Measurements from ENCODE around the gene FXR2. TPM values are rescaled to one million over a fixed set of nuclear protein-coding genes. Genes with fewer than 3 reads are reported as not detected.

FXR2 gene
- total and polyA plus RNA-seq, 9 of the 15 experiments (the other 6 are each of a cell fraction or from before 2014, with no cell fraction given), result 2.0 to 49.3 (median 24.5) TPM

GRCh38 chr17:7656958-7657609, 42.4 kb upstream of the FXR2 start:
- FAIRE-seq, result no peak
- POLR2A ChIA-PET, result interaction anchor here (0.6 to 1.1 kb wide), 3 partner anchors 10 to 29 kb away, joined by 3 read pairs; no protein-coding TSS in a partner anchor
- CTCF ChIA-PET (ENCODE audit: low intra/inter-chr PET ratio), result no interaction called here
- WGBS (ENCODE audit: insufficient coverage, low coverage, missing lambda C conversion rate), result 68% methylated on average over 8 of the region's 10 CpGs
- Histone ChIP-seq H3K27me3 (ENCODE audit: control insufficient read depth in 2 of 2, insufficient read depth in 2 of 2, low read length in 2 of 2) (no peaks in the 10 kb centered on the region), H3K27ac (ENCODE audit: extremely low read depth, low read depth, low read length) (no peak overlapping the region), H3K36me3 (ENCODE audit: control insufficient read depth, insufficient read depth, low read length) (no peaks in the 10 kb centered on the region), H3K9me1 (ENCODE audit: control insufficient read depth, insufficient read depth, low read length) (no peaks in the 10 kb centered on the region), H3K9ac (ENCODE audit: insufficient read depth in 1 of 2, low read depth in 2 of 2, low read length in 2 of 2) (peak overlapping the region in 1 of 2 experiments; percentile 17; a peak in 1 of 4 replicates), H3K79me2 (ENCODE audit: control insufficient read depth, insufficient read depth, low read length) (no peaks in the 10 kb centered on the region), H3K9me3 (replicated peaks; ENCODE audit: control insufficient read depth, insufficient read depth, low read depth, low read length) (no peaks in the 10 kb centered on the region), H3K4me1 (replicated peaks in 1 of 2; ENCODE audit: control insufficient read depth in 2 of 2, insufficient read depth in 2 of 2, low read length in 2 of 2) (peaks cover 0 to 8% of the 10 kb centered on the region in 2 experiments; a peak in 3 of 5 replicates), H2AFZ (ENCODE audit: low read depth, low read length) (no peak overlapping the region), H3K4me2 (ENCODE audit: insufficient read depth, low read length) (no peak overlapping the region), H4K20me1 (replicated peaks; ENCODE audit: control insufficient read depth, insufficient read depth, low read length) (no peaks in the 10 kb centered on the region; the same call in 1 of the 2 replicates), H3K4me3 (no peak overlapping the region)
- no peak for ATAC-seq
- in situ Hi-C loops (cut with MboI) (no loop called here), intact Hi-C loops (cut with micrococcal nuclease) (no loop called here)
- peak in 1 of 4 experiments; percentile 3 for DNase-seq (ENCODE audit: extremely low read depth in 1 of 4, low spot score in 3 of 4)
- BruUV-seq (replicated peaks), result no TSS peak
- TF ChIP-seq CBX2 (IDR thresholded peaks at IDR 0.05; ENCODE audit: insufficient read depth, low read length, poor library complexity, severe bottlenecking), result no peak
- TF ChIP-seq TCFL5 (CRISPR knock-in tag; conservative IDR thresholded peaks at IDR 0.05), result no peak
- TF ChIP-seq, protein P1, sequence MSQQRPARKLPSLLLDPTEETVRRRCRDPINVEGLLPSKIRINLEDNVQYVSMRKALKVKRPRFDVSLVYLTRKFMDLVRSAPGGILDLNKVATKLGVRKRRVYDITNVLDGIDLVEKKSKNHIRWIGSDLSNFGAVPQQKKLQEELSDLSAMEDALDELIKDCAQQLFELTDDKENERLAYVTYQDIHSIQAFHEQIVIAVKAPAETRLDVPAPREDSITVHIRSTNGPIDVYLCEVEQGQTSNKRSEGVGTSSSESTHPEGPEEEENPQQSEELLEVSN (IDR thresholded peaks at IDR 0.05; ENCODE audit: borderline replicate concordance in 1 of 2, extremely low read depth in 1 of 2, insufficient read depth in 1 of 2, insufficient read length in 1 of 2, low read depth in 1 of 2, low read length in 1 of 2, poor library complexity in 1 of 2, severe bottlenecking in 1 of 2), result no peak
- no peak for TF ChIP-seq CREB1 (IDR thresholded peaks at IDR 0.05)
- no peak for TF ChIP-seq CREB1 (CRISPR knock-in tag; IDR thresholded peaks at IDR 0.05)
- no peak for TF ChIP-seq TAF9B (IDR thresholded peaks at IDR 0.05; ENCODE audit: partially characterized antibody)
- TF ChIP-seq U2AF2 (optimal IDR thresholded peaks at IDR 0.05; ENCODE audit: low read depth, low read length), result no peak
- TF ChIP-seq, protein P2, sequence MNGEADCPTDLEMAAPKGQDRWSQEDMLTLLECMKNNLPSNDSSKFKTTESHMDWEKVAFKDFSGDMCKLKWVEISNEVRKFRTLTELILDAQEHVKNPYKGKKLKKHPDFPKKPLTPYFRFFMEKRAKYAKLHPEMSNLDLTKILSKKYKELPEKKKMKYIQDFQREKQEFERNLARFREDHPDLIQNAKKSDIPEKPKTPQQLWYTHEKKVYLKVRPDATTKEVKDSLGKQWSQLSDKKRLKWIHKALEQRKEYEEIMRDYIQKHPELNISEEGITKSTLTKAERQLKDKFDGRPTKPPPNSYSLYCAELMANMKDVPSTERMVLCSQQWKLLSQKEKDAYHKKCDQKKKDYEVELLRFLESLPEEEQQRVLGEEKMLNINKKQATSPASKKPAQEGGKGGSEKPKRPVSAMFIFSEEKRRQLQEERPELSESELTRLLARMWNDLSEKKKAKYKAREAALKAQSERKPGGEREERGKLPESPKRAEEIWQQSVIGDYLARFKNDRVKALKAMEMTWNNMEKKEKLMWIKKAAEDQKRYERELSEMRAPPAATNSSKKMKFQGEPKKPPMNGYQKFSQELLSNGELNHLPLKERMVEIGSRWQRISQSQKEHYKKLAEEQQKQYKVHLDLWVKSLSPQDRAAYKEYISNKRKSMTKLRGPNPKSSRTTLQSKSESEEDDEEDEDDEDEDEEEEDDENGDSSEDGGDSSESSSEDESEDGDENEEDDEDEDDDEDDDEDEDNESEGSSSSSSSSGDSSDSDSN (IDR thresholded peaks at IDR 0.05; ENCODE audit: borderline replicate concordance in 1 of 2, low read depth in 2 of 2, low read length in 2 of 2), result no peak
- TF ChIP-seq SLC30A9 (CRISPR knock-in tag; IDR thresholded peaks at IDR 0.05), result no peak
- no peak for TF ChIP-seq TAF7 (tag; IDR thresholded peaks at IDR 0.05)
- TF ChIP-seq THRA (IDR thresholded peaks at IDR 0.05), result no peak
- no peak for TF ChIP-seq BCL6 (CRISPR knock-in tag; IDR thresholded peaks at IDR 0.05)
- TF ChIP-seq MCM5 (IDR thresholded peaks at IDR 0.05; ENCODE audit: low read depth), result no peak

Measured in K562 (cell line).